GM12878 (cell line): ENCODE data around the gene FLYWCH2. TPM values are rescaled to one million over a fixed set of nuclear protein-coding genes. Genes with fewer than 3 reads are reported as not detected.

Source experiments
- ATAC-seq: fragments of 200-7000 bp; cut with Tn5 transposase; 3 replicates; pipeline ENCODE4 v1.9.1; 2020; ENCODE audit warnings: mild to moderate bottlenecking, moderate library complexity
- BruUV-seq: library from RNA; stranded (reverse); fragments of 400-500 nt; replicated peaks from 2 replicates; lab custom pipeline; 2021; lab: Mats Ljungman, UMichigan
- CTCF ChIA-PET: fragments of 300-600 bp; sonication (Branson Sonifier 250); formaldehyde crosslinking; extraction: SDS; loops from one replicate; lab custom pipeline; 2021; ENCODE audit warnings: inconsistent platforms; lab: Yijun Ruan, JAX
- POLR2A ChIA-PET: fragments of 350-600 bp; formaldehyde crosslinking; extraction: SDS; loops from one replicate; lab custom pipeline; 2021; ENCODE audit warnings: inconsistent platforms; lab: Charles Lee
- RAD21 ChIA-PET: fragments of 300-600 bp; sonication (Branson Sonifier 250); formaldehyde crosslinking; loops from one replicate; lab custom pipeline; 2023; ENCODE audit warnings: antibody characterized with exemption; ENCODE audit not compliant: unreplicated experiment; lab: Charles Lee
- SMC1A ChIA-PET: fragments of 300-600 bp; sonication (Branson Sonifier 250); formaldehyde crosslinking; loops from one replicate; lab custom pipeline; 2023; ENCODE audit not compliant: unreplicated experiment, uncharacterized antibody; lab: Charles Lee
- DNase-seq: peaks from one replicate; pipeline ENCODE4 v3.0.0-alpha.2; 2011; ENCODE audit warnings: low read depth, low spot score
- FAIRE-seq: peaks from 3 replicates; lab custom pipeline; 2011; peaks lifted over from hg19 to GRCh38; lab: Jason Lieb, UNC
- H2AFZ ChIP-seq: 2 replicates; pipeline ENCODE4 v1.6.0; 2011; ENCODE audit warnings: low read depth, low read length, control low read depth; ENCODE audit not compliant: control insufficient read depth
- H3K27ac ChIP-seq: 2 replicates; pipeline ENCODE4 v1.5.1; 2011; ENCODE audit warnings: control low read depth; ENCODE audit not compliant: control insufficient read depth, insufficient read depth
- H3K27me3 ChIP-seq, 2 experiments: replicated peaks in 1 of 2; 2 replicates each; pipeline versions ENCODE4 v1.6.0 to v1.6.1; 2011; ENCODE audit warnings: low read length in 1 of 2; ENCODE audit not compliant: control insufficient read depth in 2 of 2, insufficient read depth in 2 of 2
- H3K36me3 ChIP-seq, 2 experiments: 2 replicates each; pipeline ENCODE4 v1.5.1; 2011; ENCODE audit warnings: low read length in 1 of 2; ENCODE audit not compliant: control insufficient read depth in 2 of 2, insufficient read depth in 2 of 2
- H3K4me1 ChIP-seq: 2 replicates; pipeline ENCODE4 v1.6.1; 2011; ENCODE audit warnings: mild to moderate bottlenecking, low read length, moderate library complexity, mixed read lengths; ENCODE audit not compliant: control insufficient read depth, insufficient read depth
- H3K4me2 ChIP-seq: 2 replicates; pipeline ENCODE4 v1.6.0; 2011; ENCODE audit warnings: control low read depth; ENCODE audit not compliant: control insufficient read depth, insufficient read depth
- H3K4me3 ChIP-seq: fragments of 200-600 bp; sonication (generic); 2 replicates; pipeline ENCODE4 v1.5.1; 2016
- H3K79me2 ChIP-seq: 2 replicates; pipeline ENCODE4 v1.6.0; 2011; ENCODE audit warnings: low read length; ENCODE audit not compliant: control insufficient read depth, insufficient read depth
- H3K9ac ChIP-seq: 2 replicates; pipeline ENCODE4 v1.8.0; 2011; ENCODE audit warnings: low read length, control low read depth, mixed read lengths; ENCODE audit not compliant: control insufficient read depth, insufficient read depth
- H3K9me3 ChIP-seq: replicated peaks from 3 replicates; pipeline ENCODE4 v1.5.1; 2011; ENCODE audit warnings: mild to moderate bottlenecking, low read length; ENCODE audit not compliant: control insufficient read depth, insufficient read depth
- H4K20me1 ChIP-seq: 2 replicates; pipeline ENCODE4 v1.6.0; 2011; ENCODE audit not compliant: control insufficient read depth, insufficient read depth
- ATF2 ChIP-seq: IDR thresholded peaks from 2 replicates; pipeline ENCODE4 v1.6.1; 2012; ENCODE audit warnings: low read length, inconsistent platforms
- ATF7 ChIP-seq: fragments of 450-650 bp; IDR thresholded peaks from 2 replicates; pipeline ENCODE4 v1.6.1; 2016; ENCODE audit warnings: low read depth, mild to moderate bottlenecking
- BCL11A ChIP-seq: IDR thresholded peaks from 2 replicates; pipeline ENCODE4 v1.6.1; 2011; ENCODE audit warnings: low read depth, low read length
- BHLHE40 ChIP-seq, 2 experiments: fragments of 450-650 bp in 1 of 2; IDR thresholded peaks; 2 replicates each; pipeline ENCODE4 v1.6.1; 2011 to 2017; ENCODE audit warnings: low read depth in 2 of 2, borderline replicate concordance in 1 of 2, improper control_type of control experiment in 1 of 2, low read length in 1 of 2, mild to moderate bottlenecking in 1 of 2
- BMI1 ChIP-seq: fragments of 450-650 bp; IDR thresholded peaks from 2 replicates; pipeline ENCODE4 v1.6.1; 2016; ENCODE audit warnings: mild to moderate bottlenecking, moderate library complexity, borderline replicate concordance
- CHD4 ChIP-seq: fragments of 200-600 bp; sonication (generic); IDR thresholded peaks from 2 replicates; pipeline ENCODE4 v1.6.1; 2016; ENCODE audit warnings: mild to moderate bottlenecking
- GABPA ChIP-seq: IDR thresholded peaks from 2 replicates; pipeline ENCODE4 v1.6.1; 2014; ENCODE audit warnings: antibody characterized with exemption, low read depth, mild to moderate bottlenecking, inconsistent platforms
- MAX ChIP-seq: IDR thresholded peaks from 2 replicates; pipeline ENCODE4 v1.6.1; 2012; ENCODE audit warnings: low read depth, low read length, improper control_type of control experiment
- MYB ChIP-seq: fragments of 150-350 bp; IDR thresholded peaks from 2 replicates; pipeline ENCODE4 v1.6.1; 2014; ENCODE audit warnings: mild to moderate bottlenecking, low read depth, low read length, borderline replicate concordance
- MYC ChIP-seq: IDR thresholded peaks from 2 replicates; pipeline ENCODE4 v1.6.1; 2011; ENCODE audit warnings: mild to moderate bottlenecking, low read length, moderate library complexity, inconsistent platforms; ENCODE audit not compliant: insufficient read depth, insufficient replicate concordance, insufficient read length, severe bottlenecking
- NFYB ChIP-seq: IDR thresholded peaks from 2 replicates; pipeline ENCODE4 v1.6.1; 2011; ENCODE audit warnings: low read depth, mild to moderate bottlenecking, low read length, improper control_type of control experiment, moderate library complexity; ENCODE audit not compliant: insufficient read depth
- NR2F1 ChIP-seq: fragments of 450-650 bp; conservative IDR thresholded peaks from 2 replicates; pipeline ENCODE4 v1.6.1; 2017; ENCODE audit warnings: mild to moderate bottlenecking
- PAX8 ChIP-seq: fragments of 450-650 bp; IDR thresholded peaks from 2 replicates; pipeline ENCODE4 v1.6.1; 2017; ENCODE audit warnings: mild to moderate bottlenecking, moderate library complexity
- SMARCA5 ChIP-seq: fragments of 450-650 bp; IDR thresholded peaks from 2 replicates; pipeline ENCODE4 v1.6.1; 2017; ENCODE audit warnings: mild to moderate bottlenecking
- SRF ChIP-seq, 2 experiments: IDR thresholded peaks; 2 replicates each; pipeline ENCODE4 v1.6.1; 2011; ENCODE audit warnings: low read depth in 2 of 2, low read length in 2 of 2, mild to moderate bottlenecking in 1 of 2, moderate library complexity in 1 of 2
- ZBED1 ChIP-seq: IDR thresholded peaks from 2 replicates; pipeline ENCODE4 v1.6.1; 2016; ENCODE audit warnings: borderline replicate concordance
- WGBS: methylation state at CpG from one replicate; pipeline ENCODE4 v1.1.6; 2016; ENCODE audit warnings: low lambda C conversion rate; ENCODE audit not compliant: insufficient replicate concordance, insufficient coverage; ENCODE audit errors: missing lambda C conversion rate; 5-methylcytosine and 5-hydroxymethylcytosine counted together
- in situ Hi-C: fragments of 300-500 bp; cut with MboI; formaldehyde crosslinking; loops from 9 replicates; pipeline ENCODE4 v1.14.3; 2018; ENCODE audit warnings: mixed read lengths
- intact Hi-C: fragments of 100-400 bp; cut with micrococcal nuclease; formaldehyde crosslinking; loops from one replicate; pipeline ENCODE4 v1.14.2; 2022; ENCODE audit not compliant: unreplicated experiment
- polyA plus RNA-seq, 11 experiments: library from polyadenylated mRNA; depleted of rRNA in 4 of 11; unstranded in 6 of 11; stranded (reverse) in 5 of 11; fragments of >200 nt; fragmentation: Nextera tagmentation in 4 of 11; fragmentation: Illumina TruSeq in 1 of 11; extraction: Ambion mirVana in 4 of 11; extraction: Trizol in 1 of 11; gene quantifications; 1 replicate in 1 of 11; 2 replicates in 10 of 11; pipeline versions ENCODE4 v1.2.1 to v1.2.3, GENCODE V29; 2011 to 2016; ENCODE audit warnings: inconsistent platforms in 2 of 11, missing spikeins in 2 of 11, low read depth in 1 of 11
- total RNA-seq, 4 experiments: library from RNA; depleted of rRNA in 3 of 4; stranded (reverse); fragments of >200 nt in 3 of 4; fragmentation: Illumina TruSeq in 1 of 4; extraction: Trizol in 1 of 4; gene quantifications; 2 replicates each; pipeline versions ENCODE4 v1.2.1 to v1.2.3, GENCODE V29; 2013 to 2021
- TF ChIP-seq, protein P1 (sequence below): IDR thresholded peaks from 2 replicates; pipeline ENCODE4 v1.6.1; 2011; ENCODE audit warnings: borderline replicate concordance, low read depth, mild to moderate bottlenecking, moderate library complexity, low read length; ENCODE audit not compliant: insufficient read depth, poor library complexity, severe bottlenecking
- TF ChIP-seq, protein P2 (sequence below): IDR thresholded peaks from 2 replicates; pipeline ENCODE4 v1.6.1; 2011; ENCODE audit warnings: low read depth, mild to moderate bottlenecking, low read length, moderate library complexity, borderline replicate concordance; ENCODE audit errors: extremely low read depth

The FLYWCH2 gene
- total and polyA plus RNA-seq, 10 of the 15 experiments (the other 5 are each of a cell fraction or from before 2014, with no cell fraction given), result 0.27 to 43.1 (median 17.7) TPM

DNA sequence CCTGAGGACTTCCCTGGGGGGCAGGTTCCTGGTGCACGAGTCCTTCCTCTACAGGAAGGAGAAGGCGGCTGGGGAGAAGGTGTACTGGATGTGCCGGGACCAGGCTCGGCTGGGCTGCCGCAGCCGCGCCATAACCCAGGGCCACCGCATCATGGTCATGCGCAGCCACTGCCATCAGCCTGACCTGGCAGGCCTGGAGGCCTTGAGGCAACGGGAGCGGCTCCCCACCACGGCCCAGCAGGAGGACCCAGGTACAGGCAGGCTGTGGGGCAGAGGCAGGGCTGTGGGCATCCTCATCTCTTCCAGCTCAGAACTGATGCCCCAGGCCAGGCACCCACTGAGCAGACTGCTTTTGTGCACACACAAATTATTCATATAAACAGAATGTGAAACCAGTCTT, 55.2 kb downstream of the FLYWCH2 start:
- H3K4me3 ChIP-seq, result no peak overlapping the region
- FAIRE-seq, result no peak
- H3K27ac ChIP-seq, result no peak overlapping the region
- ChIA-PET CTCF (no interaction called here), POLR2A (no interaction called here), SMC1A (no interaction called here), RAD21 (no interaction called here)
- no peak overlapping the region for H3K9ac ChIP-seq
- peaks cover 5% of the 10 kb centered on the region; the same call in 1 of the 2 replicates for H3K4me1 ChIP-seq
- H2AFZ ChIP-seq, result no peak overlapping the region
- TF ChIP-seq NFYB, result no peak
- TF ChIP-seq, protein P1, sequence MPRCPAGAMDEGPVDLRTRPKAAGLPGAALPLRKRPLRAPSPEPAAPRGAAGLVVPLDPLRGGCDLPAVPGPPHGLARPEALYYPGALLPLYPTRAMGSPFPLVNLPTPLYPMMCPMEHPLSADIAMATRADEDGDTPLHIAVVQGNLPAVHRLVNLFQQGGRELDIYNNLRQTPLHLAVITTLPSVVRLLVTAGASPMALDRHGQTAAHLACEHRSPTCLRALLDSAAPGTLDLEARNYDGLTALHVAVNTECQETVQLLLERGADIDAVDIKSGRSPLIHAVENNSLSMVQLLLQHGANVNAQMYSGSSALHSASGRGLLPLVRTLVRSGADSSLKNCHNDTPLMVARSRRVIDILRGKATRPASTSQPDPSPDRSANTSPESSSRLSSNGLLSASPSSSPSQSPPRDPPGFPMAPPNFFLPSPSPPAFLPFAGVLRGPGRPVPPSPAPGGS, result no peak
- TF ChIP-seq CHD4, result no peak
- TF ChIP-seq MYC, result no peak
- TF ChIP-seq SMARCA5, result no peak
- no peak for TF ChIP-seq BMI1
- no peak for TF ChIP-seq ATF2
- no peak for TF ChIP-seq MAX
- TF ChIP-seq ATF7, result no peak
- TF ChIP-seq NR2F1, result no peak
- TF ChIP-seq, protein P2, sequence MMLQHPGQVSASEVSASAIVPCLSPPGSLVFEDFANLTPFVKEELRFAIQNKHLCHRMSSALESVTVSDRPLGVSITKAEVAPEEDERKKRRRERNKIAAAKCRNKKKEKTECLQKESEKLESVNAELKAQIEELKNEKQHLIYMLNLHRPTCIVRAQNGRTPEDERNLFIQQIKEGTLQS, result no peak
- no peak for TF ChIP-seq SRF (IDR thresholded peaks at IDR 0.05; ENCODE audit: low read depth in 2 of 2, low read length in 2 of 2)
- no peak for TF ChIP-seq GABPA
- TF ChIP-seq BCL11A, result no peak
- TF ChIP-seq ZBED1, result no peak
- no peak for TF ChIP-seq MYB
- no peak for TF ChIP-seq PAX8
- no peak for TF ChIP-seq BHLHE40 (IDR thresholded peaks at IDR 0.05; ENCODE audit: borderline replicate concordance in 1 of 2, low read depth in 2 of 2, low read length in 1 of 2)
- no peaks in the 10 kb centered on the region for H3K79me2 ChIP-seq
- no peak overlapping the region for H3K4me2 ChIP-seq
- intact Hi-C loops, result no loop called here
- in situ Hi-C loops, result no loop called here
- BruUV-seq, result no TSS peak
- no peaks in the 10 kb centered on the region for H3K27me3 ChIP-seq
- H3K36me3 ChIP-seq, result peaks cover 10 to 16% of the 10 kb centered on the region in 2 experiments; a peak in 3 of 4 replicates
- H3K9me3 ChIP-seq, result no peaks in the 10 kb centered on the region
- no peak for DNase-seq
- WGBS, result 98% methylated on average over 12 of the region's 12 CpGs
- no peaks in the 10 kb centered on the region for H4K20me1 ChIP-seq
- ATAC-seq, result no peak
